Keratinocyte (primary cell): ENCODE results near the gene ZGRF1.

Experiments used
- EZH2 ChIP-seq: IDR thresholded peaks from one replicate; pipeline ENCODE4 v1.6.1; 2012; ENCODE audit warnings: inconsistent platforms, mild to moderate bottlenecking, low read length, moderate library complexity
- TF ChIP-seq, protein P1 (sequence below), 3 experiments: IDR thresholded peaks in 1 of 3; conservative IDR thresholded peaks in 1 of 3; optimal IDR thresholded peaks in 1 of 3; 2 replicates in 2 of 3; 3 replicates in 1 of 3; pipeline versions ENCODE3 to v1.5.1; 2011; ENCODE audit warnings: low read length in 3 of 3, mild to moderate bottlenecking in 3 of 3, moderate library complexity in 2 of 3, control low read depth in 1 of 3, inconsistent platforms in 1 of 3; ENCODE audit not compliant: insufficient read depth in 2 of 3; ENCODE audit errors: extremely low read depth in 1 of 3

DNA sequence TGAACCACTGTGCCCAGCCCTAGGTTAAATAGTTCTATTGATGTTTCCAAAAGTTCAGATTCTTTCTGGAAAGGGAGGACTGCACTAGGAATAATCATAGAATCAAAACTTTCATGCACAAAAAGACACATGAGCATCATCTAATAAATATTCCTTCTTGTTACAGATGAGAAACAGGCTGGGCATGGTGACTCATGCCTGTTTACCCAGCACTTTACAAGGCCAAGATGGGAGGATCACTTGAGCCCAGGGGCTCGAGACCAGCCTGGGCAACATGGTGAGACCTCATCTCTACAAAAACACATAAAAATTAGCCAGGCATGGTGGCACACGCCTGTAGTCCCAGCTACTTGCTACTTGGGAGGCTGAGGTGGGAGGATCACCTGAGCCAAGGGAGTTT lies 27.9 kb upstream of the ZGRF1 start:
- TF ChIP-seq, protein P1, sequence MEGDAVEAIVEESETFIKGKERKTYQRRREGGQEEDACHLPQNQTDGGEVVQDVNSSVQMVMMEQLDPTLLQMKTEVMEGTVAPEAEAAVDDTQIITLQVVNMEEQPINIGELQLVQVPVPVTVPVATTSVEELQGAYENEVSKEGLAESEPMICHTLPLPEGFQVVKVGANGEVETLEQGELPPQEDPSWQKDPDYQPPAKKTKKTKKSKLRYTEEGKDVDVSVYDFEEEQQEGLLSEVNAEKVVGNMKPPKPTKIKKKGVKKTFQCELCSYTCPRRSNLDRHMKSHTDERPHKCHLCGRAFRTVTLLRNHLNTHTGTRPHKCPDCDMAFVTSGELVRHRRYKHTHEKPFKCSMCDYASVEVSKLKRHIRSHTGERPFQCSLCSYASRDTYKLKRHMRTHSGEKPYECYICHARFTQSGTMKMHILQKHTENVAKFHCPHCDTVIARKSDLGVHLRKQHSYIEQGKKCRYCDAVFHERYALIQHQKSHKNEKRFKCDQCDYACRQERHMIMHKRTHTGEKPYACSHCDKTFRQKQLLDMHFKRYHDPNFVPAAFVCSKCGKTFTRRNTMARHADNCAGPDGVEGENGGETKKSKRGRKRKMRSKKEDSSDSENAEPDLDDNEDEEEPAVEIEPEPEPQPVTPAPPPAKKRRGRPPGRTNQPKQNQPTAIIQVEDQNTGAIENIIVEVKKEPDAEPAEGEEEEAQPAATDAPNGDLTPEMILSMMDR (optimal IDR thresholded peaks at IDR 0.05 in 1 of 3, IDR thresholded peaks at IDR 0.05 in 1 of 3, conservative IDR thresholded peaks at IDR 0.05 in 1 of 3; ENCODE audit: extremely low read depth in 1 of 3, insufficient read depth in 2 of 3, low read length in 3 of 3) = no peak
- TF ChIP-seq EZH2 = no peak
